ENCODE data around the gene CDKAL1.

- TF ChIP-seq CTCF (IDR thresholded peaks at IDR 0.05) (no peak), POLR2A (IDR thresholded peaks at IDR 0.05) (no peak), POLR2AphosphoS5 (IDR thresholded peaks at IDR 0.05) (no peak)
These were observed 344.9 kb downstream of the CDKAL1 start for GRCh38 chr6:20879121-20879520.

Measured in prostate gland (tissue), 2 donors.